ENCODE data around the gene RAP1GAP2.

Gene RAP1GAP2

GRCh38 chr17:2909846-2910234 is 113.6 kb downstream of the RAP1GAP2 start:
- no peak for TF ChIP-seq CTCF (IDR thresholded peaks at IDR 0.05; ENCODE audit: low read depth, low read length)
- H3K4me3 ChIP-seq (ENCODE audit: low read depth, low read length) = no peak overlapping the region

- no peak for TF ChIP-seq CTCF (IDR thresholded peaks at IDR 0.05; ENCODE audit: low read depth, low read length)
- H3K4me3 ChIP-seq (ENCODE audit: low read depth, low read length) = no peak overlapping the region
Observed at GRCh38 chr17:2911035-2911754, 115.0 kb downstream of the RAP1GAP2 start.

- no peak overlapping the region for H3K4me3 ChIP-seq (ENCODE audit: low read depth, low read length)
- TF ChIP-seq CTCF (IDR thresholded peaks at IDR 0.05; ENCODE audit: low read depth, low read length) = no peak
Observed at GRCh38 chr17:2911755-2912111, 115.5 kb downstream of the RAP1GAP2 start.

- no peak for TF ChIP-seq CTCF (IDR thresholded peaks at IDR 0.05; ENCODE audit: low read depth, low read length)
- H3K4me3 ChIP-seq (ENCODE audit: low read depth, low read length) = no peak overlapping the region
Observed at GRCh38 chr17:2912754-2913153, 116.5 kb downstream of the RAP1GAP2 start.

GRCh38 chr17:2916461-2916860 is 120.2 kb downstream of the RAP1GAP2 start:
- H3K4me3 ChIP-seq (ENCODE audit: low read depth, low read length) = no peak overlapping the region
- TF ChIP-seq CTCF (IDR thresholded peaks at IDR 0.05; ENCODE audit: low read depth, low read length) = no peak

GRCh38 chr17:2921443-2921842 is 125.2 kb downstream of the RAP1GAP2 start:
- no peak overlapping the region for H3K4me3 ChIP-seq (ENCODE audit: low read depth, low read length)
- no peak for TF ChIP-seq CTCF (IDR thresholded peaks at IDR 0.05; ENCODE audit: low read depth, low read length)

- TF ChIP-seq CTCF (IDR thresholded peaks at IDR 0.05; ENCODE audit: low read depth, low read length) = no peak
- H3K4me3 ChIP-seq (ENCODE audit: low read depth, low read length) = no peak overlapping the region
Observed at GRCh38 chr17:2924211-2924610, 128.0 kb downstream of the RAP1GAP2 start.
